Tibial artery (tissue), 4 donors: ENCODE measurements around the gene VARS2.
A peak's percentile ranks its signal among the peaks of the same experiment; 100 is the strongest.

Experiments
- DNase-seq, 2 donors: peaks; one replicate each; pipeline ENCODE4 v3.0.0-alpha.2; 2019
- H3K27ac ChIP-seq, 2 donors: fragments of 200-600 bp; sonication (generic) in 1 of 2; 1 replicate in 1 of 2; 2 replicates in 1 of 2; pipeline ENCODE4 v1.5.1; 2018 to 2019; ENCODE audit warnings: mild to moderate bottlenecking in 1 of 2
- H3K27me3 ChIP-seq, 2 donors: fragments of 200-600 bp; sonication (generic) in 1 of 2; one replicate each; pipeline versions ENCODE4 v1.5.1 to v1.6.0; 2016 to 2019
- H3K36me3 ChIP-seq, 3 donors: fragments of 200-600 bp; sonication (generic) in 2 of 3; one replicate each; pipeline ENCODE4 v1.5.1; 2016 to 2019; ENCODE audit warnings: mild to moderate bottlenecking in 2 of 3
- H3K4me1 ChIP-seq, 4 donors: fragments of 200-600 bp; sonication (generic) in 2 of 4; 1 replicate in 3 of 4; 2 replicates in 1 of 4; pipeline ENCODE4 v1.5.1; 2016 to 2019
- H3K4me3 ChIP-seq, 2 donors: fragments of 200-600 bp; sonication (generic) in 1 of 2; 1 replicate in 1 of 2; 2 replicates in 1 of 2; pipeline ENCODE4 v1.5.1; 2018 to 2019; ENCODE audit warnings: mild to moderate bottlenecking in 2 of 2
- H3K9me3 ChIP-seq, 3 donors: fragments of 200-600 bp; sonication (generic) in 1 of 3; one replicate each; pipeline ENCODE4 v1.5.1; 2016 to 2019
- intact Hi-C: fragments of 100-400 bp; cut with DNase I; formaldehyde crosslinking; loops from one replicate; pipeline ENCODE4 v1.15.0; 2023; ENCODE audit warnings: low total_unique reads
- TF ChIP-seq, protein P1 (sequence below), 2 experiments: fragments of 200-600 bp in 1 of 2; fragments of 450-650 bp in 1 of 2; IDR thresholded peaks; one replicate each; pipeline ENCODE4 v1.5.1; 2017 to 2019; ENCODE audit warnings: antibody characterized with exemption in 2 of 2, mild to moderate bottlenecking in 1 of 2, moderate library complexity in 1 of 2

VARS2 gene

GRCh38 chr6:30889496-30889885 is 24.5 kb upstream of the VARS2 start:
- no peak overlapping the region for H3K4me3 ChIP-seq
- TF ChIP-seq, protein P1, sequence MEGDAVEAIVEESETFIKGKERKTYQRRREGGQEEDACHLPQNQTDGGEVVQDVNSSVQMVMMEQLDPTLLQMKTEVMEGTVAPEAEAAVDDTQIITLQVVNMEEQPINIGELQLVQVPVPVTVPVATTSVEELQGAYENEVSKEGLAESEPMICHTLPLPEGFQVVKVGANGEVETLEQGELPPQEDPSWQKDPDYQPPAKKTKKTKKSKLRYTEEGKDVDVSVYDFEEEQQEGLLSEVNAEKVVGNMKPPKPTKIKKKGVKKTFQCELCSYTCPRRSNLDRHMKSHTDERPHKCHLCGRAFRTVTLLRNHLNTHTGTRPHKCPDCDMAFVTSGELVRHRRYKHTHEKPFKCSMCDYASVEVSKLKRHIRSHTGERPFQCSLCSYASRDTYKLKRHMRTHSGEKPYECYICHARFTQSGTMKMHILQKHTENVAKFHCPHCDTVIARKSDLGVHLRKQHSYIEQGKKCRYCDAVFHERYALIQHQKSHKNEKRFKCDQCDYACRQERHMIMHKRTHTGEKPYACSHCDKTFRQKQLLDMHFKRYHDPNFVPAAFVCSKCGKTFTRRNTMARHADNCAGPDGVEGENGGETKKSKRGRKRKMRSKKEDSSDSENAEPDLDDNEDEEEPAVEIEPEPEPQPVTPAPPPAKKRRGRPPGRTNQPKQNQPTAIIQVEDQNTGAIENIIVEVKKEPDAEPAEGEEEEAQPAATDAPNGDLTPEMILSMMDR (IDR thresholded peaks at IDR 0.05): no peak
- H3K27me3 ChIP-seq: no peaks in the 10 kb centered on the region
- no peak overlapping the region for H3K27ac ChIP-seq
- H3K9me3 ChIP-seq: no peaks in the 10 kb centered on the region
- intact Hi-C loops: no loop called here
- peaks cover 0 to 54% (median 24%) of the 10 kb centered on the region in 4 donors for H3K4me1 ChIP-seq
- DNase-seq: peak in 1 of 2 donors; percentile 2
- H3K36me3 ChIP-seq: peaks cover 21 to 60% (median 51%) of the 10 kb centered on the region in 3 donors

DNA sequence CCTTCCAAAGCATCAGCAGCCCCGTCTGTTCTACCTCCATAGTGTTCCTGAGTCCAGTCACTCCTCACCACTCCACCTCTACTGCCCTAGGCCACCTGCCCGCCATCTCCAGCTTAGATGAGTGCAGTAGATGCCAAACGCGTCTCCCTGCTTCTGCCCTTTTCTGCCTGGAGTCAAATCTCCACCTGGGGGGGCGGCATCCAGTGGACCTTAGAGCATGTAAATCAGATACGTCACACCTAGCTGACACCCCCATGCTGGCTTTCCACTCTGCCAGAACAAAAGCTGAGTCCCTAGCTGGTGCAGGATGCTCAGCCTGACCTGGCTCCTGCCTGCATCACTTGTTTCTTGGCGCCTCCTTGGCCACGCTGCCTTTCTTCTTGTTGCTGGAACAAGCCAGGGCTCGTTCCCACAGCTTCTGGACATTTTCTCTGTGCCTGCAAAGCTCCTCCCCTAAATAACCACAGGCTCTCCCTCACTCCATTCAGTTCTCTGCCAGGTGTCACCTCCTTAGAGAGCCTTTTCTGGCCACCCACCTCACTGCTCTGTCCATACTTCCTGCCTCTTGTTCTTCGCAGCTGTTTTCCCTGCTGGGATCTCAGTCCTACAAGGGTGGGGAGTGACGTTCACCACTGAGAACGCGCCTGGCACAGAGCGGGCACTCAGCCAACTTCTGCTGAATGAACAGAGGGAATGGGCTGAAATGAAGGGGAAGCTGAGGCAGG is 24.0 kb upstream of the VARS2 start:
- TF ChIP-seq, protein P1 (IDR thresholded peaks at IDR 0.05): no peak
- intact Hi-C loops: no loop called here
- Histone ChIP-seq H3K4me1 (peaks cover 0 to 48% (median 21%) of the 10 kb centered on the region in 4 donors), H3K4me3 (no peak overlapping the region), H3K9me3 (no peaks in the 10 kb centered on the region), H3K36me3 (peaks cover 26 to 66% (median 57%) of the 10 kb centered on the region in 3 donors), H3K27ac (no peak overlapping the region), H3K27me3 (no peaks in the 10 kb centered on the region)
- DNase-seq: peak in 1 of 2 donors; percentile 60

DNA sequence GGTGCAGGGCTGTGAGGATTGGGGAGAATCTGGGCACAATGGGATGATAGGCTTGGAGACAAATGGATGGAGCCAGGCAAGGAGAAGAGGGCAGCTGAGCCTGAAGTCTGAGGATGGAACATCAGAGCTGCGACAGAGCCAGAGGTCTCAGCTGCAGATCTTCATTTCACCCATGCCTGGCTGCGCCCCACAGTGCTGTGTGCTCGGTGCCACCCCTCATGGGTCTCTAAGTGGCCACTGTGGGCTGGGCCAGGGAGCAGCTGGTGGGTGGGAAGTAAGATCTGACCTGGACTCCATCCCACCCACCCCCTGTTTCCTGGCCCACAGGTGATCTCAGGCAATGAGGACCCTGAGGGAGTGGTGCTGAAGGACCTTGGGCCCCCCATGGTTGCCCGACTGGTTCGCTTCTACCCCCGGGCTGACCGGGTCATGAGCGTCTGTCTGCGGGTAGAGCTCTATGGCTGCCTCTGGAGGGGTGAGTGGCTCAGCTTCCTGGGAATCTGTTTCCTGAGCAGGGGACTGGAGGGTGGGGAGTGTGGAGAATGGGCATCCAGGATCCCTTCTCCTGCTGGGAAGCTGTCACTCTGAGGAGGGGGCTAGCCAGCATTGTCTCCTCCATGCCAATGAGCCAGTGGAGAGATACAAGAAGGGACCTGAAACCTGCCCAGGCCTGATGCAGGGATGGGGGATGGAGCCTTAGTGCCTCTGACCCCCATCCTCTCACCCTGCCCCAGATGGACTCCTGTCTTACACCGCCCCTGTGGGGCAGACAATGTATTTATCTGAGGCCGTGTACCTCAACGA is 23.2 kb upstream of the VARS2 start:
- H3K27ac ChIP-seq: no peak overlapping the region
- TF ChIP-seq, protein P1 (IDR thresholded peaks at IDR 0.05): no peak
- H3K4me3 ChIP-seq: no peak overlapping the region
- intact Hi-C loops: no loop called here
- peaks cover 0 to 40% (median 13%) of the 10 kb centered on the region in 4 donors for H3K4me1 ChIP-seq
- H3K36me3 ChIP-seq: peaks cover 32 to 74% (median 64%) of the 10 kb centered on the region in 3 donors
- no peaks in the 10 kb centered on the region for H3K27me3 ChIP-seq
- peak in 1 of 2 donors; percentile 28 for DNase-seq
- H3K9me3 ChIP-seq: no peaks in the 10 kb centered on the region

DNA sequence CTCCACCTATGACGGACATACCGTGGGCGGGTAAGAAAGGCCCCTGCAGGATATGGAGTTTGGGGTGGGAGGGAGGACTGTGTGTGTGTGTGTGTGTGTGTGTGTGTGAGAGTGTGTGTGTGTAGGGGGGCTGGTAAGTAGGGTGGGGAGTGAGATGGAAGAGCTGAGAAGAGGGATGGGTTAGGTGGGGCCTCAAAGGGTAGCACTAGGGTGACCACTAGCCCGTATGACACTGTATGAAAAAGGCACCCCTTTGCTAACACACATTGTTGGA is 22.7 kb upstream of the VARS2 start:
- peaks cover 32 to 79% (median 70%) of the 10 kb centered on the region in 3 donors for H3K36me3 ChIP-seq
- H3K27me3 ChIP-seq: no peaks in the 10 kb centered on the region
- H3K27ac ChIP-seq: no peak overlapping the region
- DNase-seq: no peak
- H3K9me3 ChIP-seq: no peaks in the 10 kb centered on the region
- TF ChIP-seq, protein P1 (IDR thresholded peaks at IDR 0.05): no peak
- peaks cover 0 to 35% (median 8%) of the 10 kb centered on the region in 4 donors for H3K4me1 ChIP-seq
- H3K4me3 ChIP-seq: no peak overlapping the region
- intact Hi-C loops: no loop called here

DNA sequence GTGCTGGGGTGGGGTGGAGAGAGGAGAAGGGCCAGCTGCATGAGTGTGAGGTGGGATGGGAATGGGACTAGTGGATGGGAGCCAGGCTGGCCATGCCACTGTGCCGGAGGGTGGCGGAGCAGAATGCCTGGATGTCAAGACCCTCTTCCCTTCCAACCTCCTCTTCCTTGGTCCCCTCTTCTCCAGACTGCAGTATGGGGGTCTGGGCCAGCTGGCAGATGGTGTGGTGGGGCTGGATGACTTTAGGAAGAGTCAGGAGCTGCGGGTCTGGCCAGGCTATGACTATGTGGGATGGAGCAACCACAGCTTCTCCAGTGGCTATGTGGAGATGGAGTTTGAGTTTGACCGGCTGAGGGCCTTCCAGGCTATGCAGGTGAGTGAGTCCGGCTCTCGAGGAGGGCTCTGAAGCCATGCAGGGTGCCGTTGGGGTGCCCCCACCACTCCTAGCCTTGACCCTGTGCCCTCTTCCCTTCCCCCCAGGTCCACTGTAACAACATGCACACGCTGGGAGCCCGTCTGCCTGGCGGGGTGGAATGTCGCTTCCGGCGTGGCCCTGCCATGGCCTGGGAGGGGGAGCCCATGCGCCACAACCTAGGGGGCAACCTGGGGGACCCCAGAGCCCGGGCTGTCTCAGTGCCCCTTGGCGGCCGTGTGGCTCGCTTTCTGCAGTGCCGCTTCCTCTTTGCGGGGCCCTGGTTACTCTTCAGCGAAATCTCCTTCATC is 22.1 kb upstream of the VARS2 start:
- no peaks in the 10 kb centered on the region for H3K27me3 ChIP-seq
- H3K27ac ChIP-seq: no peak overlapping the region
- H3K4me3 ChIP-seq: no peak overlapping the region
- H3K36me3 ChIP-seq: peaks cover 32 to 85% (median 76%) of the 10 kb centered on the region in 3 donors
- peaks cover 0 to 29% (median 4%) of the 10 kb centered on the region in 4 donors for H3K4me1 ChIP-seq
- H3K9me3 ChIP-seq: no peaks in the 10 kb centered on the region
- intact Hi-C loops: no loop called here
- peak in 1 of 2 donors; percentile 51 for DNase-seq
- TF ChIP-seq, protein P1 (IDR thresholded peaks at IDR 0.05): no peak
